AG09319 (cell line): Measurements from ENCODE around the gene CLEC3B.

Experiments
- DNase-seq: peaks from one replicate; pipeline ENCODE4 v3.0.0-alpha.2; 2010; ENCODE audit warnings: low read depth; ENCODE audit errors: extremely low read depth
- CTCF ChIP-seq: IDR thresholded peaks from 2 replicates; pipeline ENCODE4 v1.5.1; 2011; ENCODE audit warnings: low read depth, mild to moderate bottlenecking, inconsistent platforms, low read length, moderate library complexity

CLEC3B gene

GRCh38 chr3:45012577-45012976, 13.5 kb upstream of the CLEC3B start:
- no peak for TF ChIP-seq CTCF
- no peak for DNase-seq

- no peak for DNase-seq
- no peak for TF ChIP-seq CTCF
Observed at GRCh38 chr3:45016916-45017315, 9.2 kb upstream of the CLEC3B start.

- TF ChIP-seq CTCF: no peak
- DNase-seq: no peak
Observed at GRCh38 chr3:45017821-45018220, 8.3 kb upstream of the CLEC3B start.

- TF ChIP-seq CTCF: no peak
- DNase-seq: no peak
Observed at GRCh38 chr3:45020534-45020933, 5.6 kb upstream of the CLEC3B start.

GRCh38 chr3:45021524-45022297, 4.4 kb upstream of the CLEC3B start:
- no peak for DNase-seq
- TF ChIP-seq CTCF: no peak

- TF ChIP-seq CTCF: no peak
Observed at GRCh38 chr3:45023675-45024074, 2.4 kb upstream of the CLEC3B start.

GRCh38 chr3:45024542-45025255, 1.4 kb upstream of the CLEC3B start:
- no peak for TF ChIP-seq CTCF
- DNase-seq: no peak

More at GRCh38 chr3:45023675-45024074, 2.4 kb upstream of the CLEC3B start:
- DNase-seq: no peak
